GM21737 (cell line): ENCODE results near the gene MOB3C.

ENCODE experiments used
- ATAC-seq: cut with Tn5 transposase; IDR thresholded peaks from one replicate; pipeline ENCODE4 v1.9.1; 2021; ENCODE audit warnings: mild to moderate bottlenecking, moderate library complexity; ENCODE audit not compliant: unreplicated experiment

MOB3C gene

DNA sequence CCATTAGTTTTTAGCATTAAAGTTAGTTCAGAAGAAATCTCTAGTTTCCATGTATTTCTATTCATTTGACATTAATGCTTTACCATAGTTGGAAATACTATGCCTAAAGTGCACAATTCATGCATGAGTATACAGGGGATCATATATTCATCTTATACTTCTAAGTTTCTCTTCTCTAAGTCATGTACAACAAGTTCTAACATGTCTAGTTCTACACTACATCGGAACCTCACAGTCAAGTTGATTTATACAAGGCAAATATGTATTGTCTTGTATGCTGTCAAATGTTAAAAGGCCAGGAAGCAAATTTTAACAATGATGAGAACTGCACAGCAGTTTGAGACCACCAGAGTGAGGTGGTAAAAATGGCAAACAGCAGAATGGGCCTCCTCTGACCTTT, 22.9 kb upstream of the MOB3C start:
- no peak for ATAC-seq

DNA sequence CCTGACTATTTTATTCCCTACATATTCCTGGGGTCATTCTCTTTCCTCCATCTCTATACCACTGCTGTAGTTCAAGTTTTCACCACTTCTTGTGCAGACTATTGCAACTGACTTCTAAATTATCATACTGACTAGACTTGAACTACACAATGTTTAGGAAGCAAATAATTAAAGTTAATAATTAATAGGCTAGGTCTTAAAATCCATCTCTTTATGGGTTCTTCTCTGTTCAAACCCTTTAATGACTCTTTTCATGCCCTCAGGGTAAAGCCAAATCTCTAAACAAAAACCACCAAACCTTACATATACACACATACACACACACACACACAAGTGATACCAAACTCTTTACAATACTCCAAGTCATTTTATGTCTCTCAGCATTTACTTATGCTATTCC, 22.3 kb upstream of the MOB3C start:
- ATAC-seq: no peak

- no peak for ATAC-seq
Measured at GRCh38 chr1:46637444-46638083, 21.0 kb upstream of the MOB3C start.

DNA sequence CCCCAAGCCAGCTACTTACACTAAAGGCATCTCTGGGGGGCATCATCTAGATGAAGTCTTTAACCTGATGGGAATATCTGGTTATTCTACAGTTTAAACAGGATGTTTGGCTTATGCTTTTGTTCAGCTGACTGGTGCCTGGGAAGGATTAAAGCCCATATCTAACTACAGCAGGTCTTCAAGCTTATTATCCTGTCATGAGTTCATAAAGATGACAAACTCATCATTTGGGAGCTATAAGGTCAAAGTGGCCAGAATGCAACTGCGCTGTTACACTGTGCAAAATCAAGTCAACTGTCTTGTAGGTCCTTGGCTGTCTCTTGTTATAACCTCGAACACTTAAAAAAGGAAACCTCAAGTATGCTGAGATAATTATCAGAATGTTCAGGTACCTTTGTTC, 18.6 kb upstream of the MOB3C start:
- no peak for ATAC-seq

DNA sequence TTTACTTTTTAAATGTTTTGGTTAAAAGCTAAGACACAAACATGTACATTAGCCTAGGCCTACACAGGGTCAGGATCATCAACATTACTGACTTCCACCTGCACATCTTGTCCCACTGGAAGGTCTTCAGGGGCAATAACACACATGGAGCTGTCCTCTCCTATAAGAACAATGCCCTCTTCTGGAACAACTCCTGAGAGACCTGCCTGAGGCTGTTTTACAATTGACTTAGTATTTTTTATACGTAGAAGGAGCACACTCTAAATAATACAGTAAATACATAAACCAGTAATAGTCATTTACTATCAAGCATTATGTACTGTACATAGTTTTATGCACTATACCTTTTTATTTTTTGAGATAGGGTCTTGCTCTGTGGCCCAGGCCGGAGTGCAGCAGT, 14.1 kb upstream of the MOB3C start:
- ATAC-seq: no peak

GRCh38 chr1:46623743-46624644, 7.4 kb upstream of the MOB3C start:
- no peak for ATAC-seq

DNA sequence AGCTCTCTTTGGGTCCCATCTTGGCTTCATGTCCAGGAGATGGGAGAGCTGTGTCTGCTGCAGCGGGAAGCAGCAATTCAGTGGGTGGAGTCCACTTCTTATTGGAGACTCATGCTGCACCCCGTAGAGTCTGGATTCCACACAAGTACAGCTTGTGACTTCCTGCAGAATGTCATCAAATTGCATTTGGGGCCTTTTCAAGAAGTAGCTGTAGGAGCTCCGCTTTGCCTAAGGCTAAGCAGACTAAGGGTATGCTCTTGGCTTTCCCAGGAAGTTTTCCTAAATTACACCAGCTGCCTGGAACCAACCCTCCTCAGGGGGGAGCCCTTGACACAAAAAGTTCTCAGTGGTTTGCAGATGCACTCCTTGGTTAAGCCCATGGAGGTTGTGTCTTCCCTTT, 5.7 kb upstream of the MOB3C start:
- no peak for ATAC-seq

- no peak for ATAC-seq
Measured at GRCh38 chr1:46621930-46622329, 5.3 kb upstream of the MOB3C start.

GRCh38 chr1:46619656-46620258, 3.1 kb upstream of the MOB3C start:
- ATAC-seq: no peak

- ATAC-seq: no peak
Measured at GRCh38 chr1:46618754-46619415, 2.3 kb upstream of the MOB3C start.

GRCh38 chr1:46617833-46618232, 1.2 kb upstream of the MOB3C start:
- no peak for ATAC-seq

DNA sequence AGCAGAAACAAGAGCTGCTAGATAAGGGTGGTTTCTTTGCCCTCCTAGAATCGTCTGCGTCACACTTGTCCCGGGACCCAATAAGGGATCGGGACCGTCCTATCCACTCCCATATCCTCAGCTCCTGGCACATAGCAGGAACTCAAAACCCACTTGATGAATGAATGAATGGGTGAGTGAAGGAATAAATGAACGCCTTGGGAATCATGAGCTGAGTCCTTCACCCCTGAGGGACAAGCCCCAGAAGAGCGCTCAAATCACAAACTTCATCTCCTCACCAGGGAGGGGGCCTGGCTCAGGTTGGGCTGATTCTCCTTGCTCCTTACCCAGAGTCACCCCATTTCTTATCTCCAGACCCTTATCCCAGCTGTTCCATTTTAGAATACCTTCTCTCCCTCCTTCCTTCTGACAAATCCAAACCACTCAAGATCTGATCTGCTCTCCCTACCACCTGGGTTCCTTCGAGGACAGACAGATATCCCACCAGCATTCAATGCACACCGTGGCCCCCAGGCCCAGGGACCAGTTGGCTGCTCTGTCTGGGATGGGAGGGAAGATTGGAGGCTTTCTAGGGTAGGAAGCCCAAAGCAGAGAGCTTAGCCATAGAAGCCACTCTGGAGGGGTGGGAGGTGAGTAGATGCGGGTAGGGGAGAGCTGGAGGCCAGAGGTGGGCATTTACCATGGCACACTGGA, 643 bp upstream of the MOB3C start:
- ATAC-seq: no peak

GRCh38 chr1:46615735-46616134, 876 bp downstream of the MOB3C start:
- ATAC-seq: no peak

DNA sequence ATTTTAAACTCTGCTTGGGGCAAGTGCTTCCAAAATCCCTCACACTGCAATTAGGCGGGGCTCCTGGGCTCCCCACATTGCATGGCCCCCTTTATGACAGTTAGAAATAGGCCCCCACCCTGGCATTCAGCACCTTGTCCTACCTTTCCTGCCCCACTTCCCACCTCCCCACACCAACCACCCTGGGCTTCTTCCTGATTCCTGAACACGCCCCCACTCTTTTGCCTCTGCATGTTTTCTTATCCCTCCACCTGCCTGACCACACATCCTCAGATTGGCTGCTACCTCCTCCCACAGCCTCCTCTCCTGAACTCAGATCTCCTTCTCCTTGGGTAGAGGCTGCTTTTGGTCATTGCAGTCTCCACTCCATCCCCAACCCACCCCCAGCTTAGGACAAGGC, 1.5 kb downstream of the MOB3C start:
- ATAC-seq: no peak

- no peak for ATAC-seq
Measured at GRCh38 chr1:46614604-46614984, 2.0 kb downstream of the MOB3C start.

DNA sequence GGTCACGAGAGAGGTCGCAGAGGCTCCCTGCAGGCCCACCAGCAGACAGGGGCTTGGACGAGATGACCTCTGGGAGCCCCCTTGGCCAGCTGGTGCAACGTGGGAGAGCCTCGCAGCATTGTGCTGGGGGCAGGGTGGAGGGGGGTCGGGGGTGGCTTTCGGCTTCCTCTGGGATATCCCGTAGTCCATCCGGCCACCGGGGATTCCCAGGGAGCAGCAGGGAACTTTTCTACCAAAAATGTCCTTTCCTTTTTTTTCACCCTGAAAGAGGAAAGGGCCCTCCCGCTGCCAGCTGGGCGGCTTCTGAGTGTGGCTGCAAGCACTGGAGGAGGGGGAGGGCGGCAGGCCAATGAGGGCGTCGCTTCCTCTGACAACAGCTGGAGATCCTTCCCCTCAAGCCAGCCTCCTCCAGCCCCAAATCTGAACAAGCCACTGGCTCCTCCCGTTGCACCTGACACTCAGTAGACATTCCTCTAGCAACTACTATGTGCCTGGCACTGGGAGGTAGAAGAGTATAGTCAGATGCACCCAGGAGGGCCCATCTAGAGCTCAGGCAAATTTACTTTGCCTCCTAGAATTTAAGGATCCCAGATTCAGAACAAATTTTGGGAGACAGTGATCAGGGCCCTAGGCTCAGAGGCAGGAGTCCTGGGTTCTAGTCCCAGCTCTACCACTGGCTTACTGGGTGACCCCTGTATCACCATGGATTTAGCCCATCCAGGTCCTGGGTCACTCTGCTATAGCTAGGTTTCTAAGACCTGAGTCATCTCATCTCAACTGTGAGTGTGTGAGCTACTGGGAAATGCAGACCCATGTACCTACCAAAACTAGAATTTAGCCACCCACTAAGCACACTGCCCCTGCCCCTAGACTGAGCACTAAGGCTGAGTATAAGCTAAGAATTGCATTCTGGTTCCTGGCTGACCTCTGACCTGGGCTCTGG, 2.7 kb downstream of the MOB3C start:
- ATAC-seq: peak; percentile 51

DNA sequence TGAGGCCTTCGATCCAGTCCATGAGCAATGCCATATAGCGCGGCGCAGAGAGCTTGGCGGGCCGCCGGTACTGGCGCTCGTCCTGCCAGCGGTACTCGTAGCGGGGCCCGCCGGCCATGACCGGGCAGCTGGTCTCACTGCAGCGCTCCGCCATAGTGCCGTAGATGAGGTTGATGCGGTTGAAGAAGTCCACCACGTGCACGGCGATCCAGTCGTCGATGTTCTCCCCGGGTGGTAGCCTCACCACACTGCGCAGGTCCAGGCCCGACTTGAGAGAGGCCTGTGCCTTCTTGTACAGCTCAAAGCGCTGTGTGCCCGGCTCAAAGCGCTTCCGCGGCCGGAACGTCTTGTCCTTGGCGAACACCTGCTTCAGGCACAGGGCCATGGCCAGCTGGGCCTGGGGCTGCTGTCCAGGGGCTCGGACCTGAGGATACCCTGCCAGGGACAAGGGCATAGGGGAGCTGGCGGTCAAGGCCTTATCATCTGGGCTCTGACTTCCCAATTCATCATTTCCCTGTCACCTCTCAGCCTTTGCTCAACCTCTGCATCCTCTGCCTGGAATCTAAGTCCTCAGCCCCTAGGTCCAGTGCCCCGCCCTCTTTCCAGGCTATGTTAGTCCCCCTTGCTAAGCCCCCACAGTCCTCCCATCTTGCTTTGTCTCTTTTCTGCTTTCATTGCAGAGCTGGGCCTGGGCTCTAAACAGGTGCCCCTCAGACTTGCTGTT, 3.5 kb downstream of the MOB3C start:
- no peak for ATAC-seq

DNA sequence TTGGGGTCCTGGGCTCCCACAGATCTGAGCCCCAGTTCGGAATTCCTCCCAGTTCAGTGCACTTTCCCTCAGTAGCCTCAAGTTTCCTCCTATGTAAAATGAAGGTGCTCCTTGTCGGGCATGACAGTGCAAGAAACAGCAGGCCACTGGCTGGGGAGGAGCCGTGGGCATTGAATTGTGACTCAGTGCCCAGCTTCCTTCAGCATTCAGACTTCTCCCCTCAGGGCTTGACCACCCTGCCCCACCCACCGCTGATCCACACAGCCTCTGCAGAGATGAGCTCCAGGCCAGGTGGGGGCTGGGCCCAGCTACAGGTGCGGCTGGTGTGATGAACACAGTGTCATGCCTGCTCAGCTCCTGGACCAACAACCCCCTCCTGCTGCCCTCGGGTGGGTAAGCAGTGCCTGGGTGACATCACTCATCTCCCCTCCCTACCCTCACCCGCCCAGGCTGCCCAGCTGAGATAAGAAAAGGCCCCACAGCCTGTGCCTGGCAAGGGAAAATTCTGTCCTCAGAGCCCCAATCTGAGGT, 4.9 kb downstream of the MOB3C start:
- no peak for ATAC-seq
